GM12874 (cell line): ENCODE measurements around the gene IQCE.

Experiments used
- CTCF ChIP-seq: IDR thresholded peaks from 2 replicates; pipeline ENCODE4 v1.5.1; 2011; ENCODE audit warnings: low read depth, mild to moderate bottlenecking, control low read depth, low read length, moderate library complexity; ENCODE audit not compliant: insufficient read depth

IQCE gene

GRCh38 chr7:2523941-2524807 is 34.6 kb upstream of the IQCE start:
- no peak for TF ChIP-seq CTCF

- no peak for TF ChIP-seq CTCF
Measured at GRCh38 chr7:2524808-2525657, 33.7 kb upstream of the IQCE start.

GRCh38 chr7:2525658-2526630 is 32.8 kb upstream of the IQCE start:
- TF ChIP-seq CTCF, result no peak

- no peak for TF ChIP-seq CTCF
Measured at GRCh38 chr7:2526659-2527504, 31.9 kb upstream of the IQCE start.

- TF ChIP-seq CTCF, result no peak
Measured at GRCh38 chr7:2527505-2528467, 31.0 kb upstream of the IQCE start.
